ENCODE measurements around the gene CUL9.

- TF ChIP-seq CTCF (IDR thresholded peaks at IDR 0.05; ENCODE audit: low read length) (no peak), EZH2 (IDR thresholded peaks at IDR 0.05; ENCODE audit: borderline replicate concordance, low read length) (no peak)
These were observed 40.5 kb downstream of the CUL9 start for GRCh38 chr6:43222418-43223059.
